ENCODE measurements around the gene SNX24.

The SNX24 gene

DNA sequence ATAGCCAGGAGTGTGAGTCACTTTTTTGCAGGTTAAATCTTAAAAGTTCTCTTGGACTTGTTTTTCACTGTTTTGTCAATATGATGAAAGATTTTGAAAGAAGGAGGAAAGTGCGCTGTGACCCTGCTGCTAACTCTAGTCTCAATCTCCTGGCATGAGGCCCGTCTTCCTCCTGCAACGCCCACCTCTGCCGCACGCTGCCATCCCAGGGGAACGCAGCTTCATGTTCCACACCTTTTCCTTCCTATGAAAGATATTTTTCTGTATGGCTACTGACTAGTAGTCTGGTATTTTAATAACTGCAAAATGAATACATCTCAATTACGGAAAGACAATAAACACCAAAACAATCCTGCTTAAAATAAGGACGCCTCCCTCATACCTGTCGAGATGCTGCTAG, 182.8 kb downstream of the SNX24 start:
- DNase-seq (ENCODE audit: low spot score): no peak

- DNase-seq (ENCODE audit: low spot score): no peak
These were observed 187.8 kb downstream of the SNX24 start for GRCh38 chr5:123033157-123033671.

DNA sequence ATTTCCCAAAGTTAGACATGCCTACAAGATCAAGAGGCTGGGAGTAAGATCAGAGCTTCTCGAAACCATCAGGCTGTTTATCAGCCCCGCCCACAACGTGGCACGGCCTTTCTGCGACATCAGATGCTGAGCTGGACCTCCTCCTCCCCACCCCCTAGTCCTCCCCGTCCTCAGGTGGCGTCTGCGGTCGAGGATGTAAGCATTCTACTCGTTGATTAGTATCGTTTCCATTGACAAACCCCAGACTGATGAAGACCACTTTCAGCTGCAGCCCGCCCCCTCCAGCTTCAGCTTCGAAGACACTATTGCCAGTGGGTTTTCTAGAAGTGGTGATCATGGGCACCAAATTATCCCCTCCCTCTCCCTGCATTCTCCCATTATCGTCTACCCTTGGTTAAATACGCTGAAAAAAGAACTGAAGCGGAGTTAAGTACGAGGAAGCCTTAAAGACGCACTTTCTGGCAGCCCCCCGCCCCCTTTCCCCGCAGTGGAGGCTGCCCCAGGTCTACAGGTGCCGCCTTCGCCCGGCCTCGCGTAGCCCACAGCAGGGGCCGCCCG, 190.0 kb downstream of the SNX24 start:
- no peak for DNase-seq (ENCODE audit: low spot score)

DNA sequence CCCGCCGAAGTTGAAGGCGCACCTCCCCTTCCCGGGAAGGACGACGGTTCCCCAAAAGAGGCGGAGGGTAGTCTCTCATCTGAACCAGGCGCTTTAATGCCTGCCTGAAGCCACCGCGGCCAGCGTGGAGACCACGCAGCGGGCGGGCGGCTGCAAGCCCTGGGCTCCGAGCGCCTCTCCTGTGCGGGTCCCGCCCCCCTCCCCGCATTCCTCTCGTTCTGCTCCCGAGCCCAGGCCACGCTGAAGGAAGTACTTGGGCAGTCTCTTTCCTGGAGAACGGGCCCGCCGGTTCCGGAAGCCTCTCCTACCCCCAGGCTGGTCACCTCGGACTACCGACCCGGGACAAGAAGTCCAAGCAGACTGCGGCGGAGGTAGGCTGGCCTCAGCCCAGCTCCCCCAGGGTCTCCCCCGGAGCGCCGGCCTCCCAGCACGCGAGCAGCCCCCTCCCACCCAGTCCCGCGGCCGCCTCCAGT, 190.5 kb downstream of the SNX24 start:
- peak; percentile 81 for DNase-seq (ENCODE audit: low spot score)

DNA sequence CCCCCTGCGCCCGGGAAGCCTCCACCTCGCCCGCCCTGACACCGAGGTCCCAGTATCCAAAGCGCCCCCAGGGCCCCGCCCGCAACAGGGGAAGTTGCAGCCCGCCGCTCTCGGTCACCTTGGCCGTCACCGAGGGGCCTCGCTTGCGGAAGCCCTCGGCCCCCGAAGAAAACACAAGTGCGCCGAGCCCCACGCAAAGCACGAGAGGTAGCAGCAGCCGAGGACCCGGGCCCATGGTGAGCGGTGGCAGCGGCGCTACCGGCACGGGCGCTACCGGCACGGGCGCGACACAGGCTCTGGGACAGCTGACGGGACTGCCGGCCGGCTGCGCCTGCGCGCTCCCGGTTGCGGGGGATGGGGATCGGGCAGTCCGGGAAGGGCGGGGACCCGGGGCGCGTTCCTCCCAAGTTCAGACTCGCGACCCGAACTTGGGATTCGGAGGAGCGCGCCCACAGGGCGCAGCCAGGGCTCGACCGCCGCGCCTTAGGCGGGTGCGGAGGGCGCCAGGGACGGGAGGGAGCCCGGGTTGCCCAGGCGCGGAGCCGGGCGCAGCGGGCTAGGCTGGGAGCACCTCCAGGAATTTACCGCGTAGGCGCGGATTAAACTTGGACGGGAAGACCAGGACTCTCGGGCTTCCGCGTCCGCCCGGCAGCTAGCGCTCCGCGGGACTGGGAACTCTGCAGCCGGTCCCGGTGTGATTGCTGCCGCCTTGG, 191.1 kb downstream of the SNX24 start, which contains the start of gene PPIC:
Gene PPIC (minus strand): TSS at position 335 of the 713 bp plus-strand sequence. CDS start 100 bp downstream, at position 235.
- DNase-seq (ENCODE audit: low spot score): peak; percentile 91

DNA sequence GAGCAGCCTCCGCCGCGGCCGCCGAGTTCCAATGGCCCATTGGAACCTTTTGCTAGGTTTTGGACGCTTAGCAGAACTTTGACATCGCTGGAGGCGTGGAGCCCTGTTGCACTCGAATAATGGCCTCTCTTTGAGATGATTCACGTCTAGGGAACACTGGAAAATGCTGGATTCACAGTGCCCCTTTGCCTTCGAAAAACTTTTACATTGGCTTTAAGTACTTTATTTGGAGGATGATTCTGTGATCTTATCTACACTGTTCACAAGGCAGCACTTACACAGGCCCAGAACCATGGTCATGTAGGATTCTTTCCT, 191.6 kb downstream of the SNX24 start:
- no peak for DNase-seq (ENCODE audit: low spot score)

- DNase-seq (ENCODE audit: low spot score): no peak
These were observed 194.3 kb downstream of the SNX24 start for GRCh38 chr5:123039673-123040072.

GRCh38 chr5:123044926-123045617, 199.7 kb downstream of the SNX24 start:
- DNase-seq (ENCODE audit: low spot score): no peak

DNA sequence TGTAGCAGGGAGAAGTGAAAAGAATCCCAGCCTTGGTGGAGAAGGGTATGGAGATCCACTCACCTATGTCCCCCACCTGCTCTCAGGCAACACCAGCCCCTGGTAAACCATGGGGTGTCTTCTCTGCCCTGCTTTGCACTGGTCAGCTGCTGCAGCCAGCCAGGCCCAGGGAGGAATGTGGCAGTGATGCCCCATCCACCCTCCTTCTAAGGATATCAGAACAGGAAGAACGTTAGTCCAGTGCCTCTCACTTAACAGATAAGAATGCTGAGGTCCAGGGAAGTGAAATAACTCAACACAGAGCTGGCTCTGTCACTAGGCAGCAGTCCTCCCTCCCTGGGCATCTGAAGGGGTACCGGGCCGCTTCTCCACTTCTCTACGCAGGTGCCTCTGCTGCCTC, 200.8 kb downstream of the SNX24 start:
- DNase-seq (ENCODE audit: low spot score): no peak

- DNase-seq (ENCODE audit: low spot score): no peak
These were observed 202.3 kb downstream of the SNX24 start for GRCh38 chr5:123047706-123048105.

- no peak for DNase-seq (ENCODE audit: low spot score)
These were observed 205.8 kb downstream of the SNX24 start for GRCh38 chr5:123051206-123051605.

Measured in left forelimb (tissue), 1 donor.